AG09319 (cell line): ENCODE results near the gene PACSIN3.

Experiments
- DNase-seq: peaks from one replicate; pipeline ENCODE4 v3.0.0-alpha.2; 2010; ENCODE audit warnings: low read depth; ENCODE audit errors: extremely low read depth
- CTCF ChIP-seq: IDR thresholded peaks from 2 replicates; pipeline ENCODE4 v1.5.1; 2011; ENCODE audit warnings: low read depth, mild to moderate bottlenecking, inconsistent platforms, low read length, moderate library complexity

Gene PACSIN3

GRCh38 chr11:47188259-47188658 is 2.0 kb upstream of the PACSIN3 start:
- TF ChIP-seq CTCF, result no peak
- no peak for DNase-seq

- no peak for TF ChIP-seq CTCF
- no peak for DNase-seq
These were observed 1.5 kb upstream of the PACSIN3 start for GRCh38 chr11:47187723-47188122.

GRCh38 chr11:47186700-47187695 is 764 bp upstream of the PACSIN3 start:
- no peak for DNase-seq
- no peak for TF ChIP-seq CTCF

- TF ChIP-seq CTCF, result no peak
- DNase-seq, result no peak
These were observed 744 bp downstream of the PACSIN3 start for GRCh38 chr11:47185305-47186075.

- no peak for TF ChIP-seq CTCF
- DNase-seq, result no peak
These were observed 1.4 kb downstream of the PACSIN3 start for GRCh38 chr11:47184711-47185304.

GRCh38 chr11:47183969-47184368 is 2.3 kb downstream of the PACSIN3 start:
- no peak for TF ChIP-seq CTCF
- no peak for DNase-seq
